ENCODE measurements around the gene FRAS1.
"Not testable (repeated sequence)": the region's sequence is repeated elsewhere in the genome, so short reads cannot be mapped to it uniquely, and the experiment has no call there.

DNA sequence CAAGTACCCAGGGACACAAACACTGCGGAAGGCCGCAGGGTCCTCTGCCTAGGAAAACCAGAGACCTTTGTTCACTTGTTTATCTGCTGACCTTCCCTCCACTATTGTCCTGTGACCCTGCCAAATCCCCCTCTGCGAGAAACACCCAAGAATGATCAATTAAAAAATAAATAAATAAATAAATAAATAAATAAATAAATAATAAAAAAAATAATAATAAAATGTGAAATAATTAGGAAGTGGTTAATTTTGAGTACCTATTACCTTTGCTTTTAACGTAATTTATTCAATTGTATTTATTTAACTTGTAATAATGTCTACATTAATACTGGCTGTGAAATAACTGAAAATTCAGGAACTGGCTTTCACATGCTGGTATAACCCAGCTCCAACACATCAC, 491.8 kb downstream of the FRAS1 start:
- not testable (repeated sequence) for TF ChIP-seq POLR2AphosphoS5 (IDR thresholded peaks at IDR 0.05; ENCODE audit: borderline replicate concordance, low read depth, low read length); EZH2 (IDR thresholded peaks at IDR 0.05)
